CD4-positive, alpha-beta T cell (primary cell): ENCODE measurements around the gene BRD7. TPM values are rescaled to one million over a fixed set of nuclear protein-coding genes. Genes with fewer than 3 reads are reported as not detected.

Source experiments
- ATAC-seq: fragments of 200-7000 bp; cut with Tn5 transposase; one replicate; pipeline ENCODE4 v1.10.0; 2022; ENCODE audit warnings: mild to moderate bottlenecking; ENCODE audit not compliant: poor library complexity
- CTCF ChIA-PET: fragments of 350-600 bp; sonication (Branson Sonifier 250); formaldehyde crosslinking; loops from one replicate; lab custom pipeline; 2021; ENCODE audit warnings: antibody characterized with exemption, inconsistent platforms; lab: Charles Lee
- POLR2A ChIA-PET: fragments of 350-600 bp; sonication (Branson Sonifier 250); formaldehyde crosslinking; loops from one replicate; lab custom pipeline; 2021; ENCODE audit warnings: antibody characterized with exemption, inconsistent platforms; lab: Charles Lee
- DNase-seq, 14 experiments: peaks; one replicate each; pipeline ENCODE4 v3.0.0-alpha.2; 2013 to 2020; ENCODE audit warnings: mixed read lengths in 2 of 14
- H3K27ac ChIP-seq, 2 donors: one replicate each; pipeline versions ENCODE4 v1.5.1 to v1.7.0; 2013; ENCODE audit warnings: low read length in 2 of 2, low read depth in 1 of 2, mild to moderate bottlenecking in 1 of 2
- H3K27me3 ChIP-seq, 2 experiments: 1 replicate in 1 of 2; 2 replicates in 1 of 2; pipeline versions ENCODE4 v1.6.1 to v1.7.0; 2013; ENCODE audit warnings: low read length in 2 of 2, control low read depth in 1 of 2, mild to moderate bottlenecking in 1 of 2, moderate library complexity in 1 of 2; ENCODE audit not compliant: insufficient read depth in 2 of 2, control insufficient read depth in 1 of 2
- H3K36me3 ChIP-seq: one replicate; pipeline ENCODE4 v1.6.1; 2013; ENCODE audit warnings: low read length, control low read depth; ENCODE audit not compliant: insufficient read depth
- H3K4me1 ChIP-seq: one replicate; pipeline ENCODE4 v1.6.1; 2013; ENCODE audit warnings: low read length, control low read depth; ENCODE audit not compliant: insufficient read depth
- H3K4me3 ChIP-seq: one replicate; pipeline ENCODE4 v1.5.1; 2013; ENCODE audit warnings: mild to moderate bottlenecking, low read length, moderate library complexity
- H3K9me3 ChIP-seq, 2 experiments: 1 replicate in 1 of 2; 2 replicates in 1 of 2; pipeline versions ENCODE4 v1.6.1 to v1.7.0; 2013; ENCODE audit warnings: low read length in 2 of 2, mild to moderate bottlenecking in 2 of 2, control low read depth in 1 of 2, moderate library complexity in 1 of 2; ENCODE audit not compliant: control insufficient read depth in 1 of 2, insufficient read depth in 1 of 2
- H3K27ac Mint-ChIP-seq: one replicate; pipeline ENCODE4 v1.8.0; 2020; ENCODE audit warnings: mixed read lengths
- H3K27me3 Mint-ChIP-seq: one replicate; pipeline ENCODE4 v1.8.0; 2021; ENCODE audit warnings: mixed read lengths
- H3K36me3 Mint-ChIP-seq: one replicate; pipeline ENCODE4 v1.8.0; 2021; ENCODE audit warnings: low read depth, mixed read lengths
- H3K4me1 Mint-ChIP-seq: one replicate; pipeline ENCODE4 v1.8.0; 2021; ENCODE audit warnings: low read depth, mixed read lengths
- H3K4me3 Mint-ChIP-seq: one replicate; pipeline ENCODE4 v1.8.0; 2020; ENCODE audit warnings: mild to moderate bottlenecking, mixed read lengths
- H3K9me3 Mint-ChIP-seq: one replicate; pipeline ENCODE4 v1.8.0; 2020; ENCODE audit warnings: mixed read lengths
- intact Hi-C, 2 experiments: fragments of 100-400 bp; cut with DNase I in 1 of 2; cut with micrococcal nuclease in 1 of 2; formaldehyde crosslinking; loops; one replicate each; pipeline versions ENCODE4 v1.15.1 to v1.9.0; 2023 to 2025; cut with DNase I, micrococcal nuclease
- total RNA-seq, 174 experiments: library from RNA in 2 of 174; stranded (reverse) in 2 of 174; gene quantifications; one replicate each; pipeline ENCODE4 v1.2.3 and lab custom pipeline; 2021 to 2026
- TF ChIP-seq, protein P1 (sequence below): fragments of 200-600 bp; IDR thresholded peaks from one replicate; pipeline ENCODE4 v1.8.0; 2022; ENCODE audit warnings: antibody characterized with exemption, mild to moderate bottlenecking

Gene BRD7
- total RNA-seq, 2 experiments from 2014 or later: 95.4 to 103 TPM

GRCh38 chr16:50281391-50282009 is 87.3 kb downstream of the BRD7 start:
- H3K4me3 ChIP-seq: peak overlapping the region; percentile 47
- ATAC-seq (no peak), DNase-seq (no peak)
- peak overlapping the region; percentile 81 for H3K4me3 Mint-ChIP-seq
- H3K9me3 Mint-ChIP-seq: no peaks in the 10 kb centered on the region
- POLR2A ChIA-PET: interaction anchor here (1.1 to 6.4 kb wide), 4 partner anchors 8 to 465 kb away, joined by 3 to 77 read pairs (median 22); partner anchors contain the start of gene ADCY7
- CTCF ChIA-PET: interaction anchor here (0.8 to 1.7 kb wide), 5 partner anchors 16 to 525 kb away, joined by 3 to 4 read pairs (median 3); no protein-coding TSS in a partner anchor
- peaks cover 0 to 7% of the 10 kb centered on the region in 2 experiments for H3K9me3 ChIP-seq
- H3K27ac Mint-ChIP-seq: peak overlapping the region; percentile 100
- H3K36me3 ChIP-seq: peaks cover 21% of the 10 kb centered on the region
- TF ChIP-seq, protein P1, sequence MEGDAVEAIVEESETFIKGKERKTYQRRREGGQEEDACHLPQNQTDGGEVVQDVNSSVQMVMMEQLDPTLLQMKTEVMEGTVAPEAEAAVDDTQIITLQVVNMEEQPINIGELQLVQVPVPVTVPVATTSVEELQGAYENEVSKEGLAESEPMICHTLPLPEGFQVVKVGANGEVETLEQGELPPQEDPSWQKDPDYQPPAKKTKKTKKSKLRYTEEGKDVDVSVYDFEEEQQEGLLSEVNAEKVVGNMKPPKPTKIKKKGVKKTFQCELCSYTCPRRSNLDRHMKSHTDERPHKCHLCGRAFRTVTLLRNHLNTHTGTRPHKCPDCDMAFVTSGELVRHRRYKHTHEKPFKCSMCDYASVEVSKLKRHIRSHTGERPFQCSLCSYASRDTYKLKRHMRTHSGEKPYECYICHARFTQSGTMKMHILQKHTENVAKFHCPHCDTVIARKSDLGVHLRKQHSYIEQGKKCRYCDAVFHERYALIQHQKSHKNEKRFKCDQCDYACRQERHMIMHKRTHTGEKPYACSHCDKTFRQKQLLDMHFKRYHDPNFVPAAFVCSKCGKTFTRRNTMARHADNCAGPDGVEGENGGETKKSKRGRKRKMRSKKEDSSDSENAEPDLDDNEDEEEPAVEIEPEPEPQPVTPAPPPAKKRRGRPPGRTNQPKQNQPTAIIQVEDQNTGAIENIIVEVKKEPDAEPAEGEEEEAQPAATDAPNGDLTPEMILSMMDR: no peak
- H3K27me3 Mint-ChIP-seq: no peaks in the 10 kb centered on the region
- peaks cover 96% of the 10 kb centered on the region for H3K4me1 Mint-ChIP-seq
- intact Hi-C loops: loop anchor here in 1 of 2 experiments (2.0 kb wide), 1 partner anchor 15 kb away; the partner anchor contains the start of gene ADCY7
- H3K36me3 Mint-ChIP-seq: peaks cover 39% of the 10 kb centered on the region
- peak overlapping the region; percentile 40 to 65 for H3K27ac ChIP-seq
- no peaks in the 10 kb centered on the region for H3K27me3 ChIP-seq
- peaks cover 91% of the 10 kb centered on the region for H3K4me1 ChIP-seq

- H3K27me3 ChIP-seq: no peaks in the 10 kb centered on the region
- H3K36me3 ChIP-seq: peaks cover 23% of the 10 kb centered on the region
- H3K27ac ChIP-seq: peak overlapping the region in 1 of 2 donors; percentile 40
- CTCF ChIA-PET: no interaction called here
- TF ChIP-seq, protein P1: no peak
- ATAC-seq (no peak), DNase-seq (no peak)
- intact Hi-C loops: no loop called here
- Mint-ChIP-seq H3K4me1 (peaks cover 99% of the 10 kb centered on the region), H3K9me3 (no peaks in the 10 kb centered on the region), H3K27ac (peak overlapping the region; percentile 100), H3K27me3 (no peaks in the 10 kb centered on the region), H3K36me3 (peaks cover 33% of the 10 kb centered on the region), H3K4me3 (peak overlapping the region; percentile 81)
- peaks cover 95% of the 10 kb centered on the region for H3K4me1 ChIP-seq
- peaks cover 0 to 2% of the 10 kb centered on the region in 2 experiments for H3K9me3 ChIP-seq
- peak overlapping the region; percentile 47 for H3K4me3 ChIP-seq
- POLR2A ChIA-PET: interaction anchor here (1.0 to 6.4 kb wide), 3 partner anchors 8 to 46 kb away, joined by 4 to 77 read pairs (median 8); partner anchors contain the start of gene ADCY7
These were observed 87.9 kb downstream of the BRD7 start for GRCh38 chr16:50280932-50281331.

DNA sequence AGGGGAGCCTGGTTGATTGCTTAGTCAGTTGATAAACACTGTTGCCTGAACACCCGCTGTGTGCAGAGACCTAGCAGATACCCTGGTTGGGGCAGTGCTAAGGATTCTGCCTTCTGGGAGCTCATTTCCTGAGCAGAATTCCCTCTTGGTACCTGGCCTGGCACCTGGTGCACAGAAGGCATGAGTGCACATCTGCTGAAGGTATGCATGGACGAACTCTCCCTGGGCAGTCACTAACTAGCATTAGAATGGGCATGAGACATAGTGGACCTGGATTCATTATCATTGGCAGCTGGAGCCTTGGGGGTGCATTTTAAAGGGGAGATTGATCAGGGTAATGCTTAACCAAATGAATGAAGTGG is 89.3 kb downstream of the BRD7 start:
- Histone ChIP-seq H3K36me3 (peaks cover 23% of the 10 kb centered on the region), H3K4me3 (peak overlapping the region; percentile 6), H3K9me3 (no peaks in the 10 kb centered on the region), H3K4me1 (peaks cover 95% of the 10 kb centered on the region), H3K27ac (peak overlapping the region; percentile 36), H3K27me3 (no peaks in the 10 kb centered on the region)
- Mint-ChIP-seq H3K9me3 (no peaks in the 10 kb centered on the region), H3K4me1 (peaks cover 98% of the 10 kb centered on the region), H3K27ac (peak overlapping the region; percentile 100), H3K4me3 (peak overlapping the region; percentile 21), H3K27me3 (no peaks in the 10 kb centered on the region), H3K36me3 (peaks cover 24% of the 10 kb centered on the region)
- intact Hi-C loops: loop anchor here in 1 of 2 experiments (10.0 kb wide), 1 partner anchor 125 kb away; the partner anchor contains the start of gene TENT4B
- ATAC-seq (no peak), DNase-seq (no peak)
- TF ChIP-seq, protein P1: no peak
- ChIA-PET POLR2A (interaction anchor here (6.4 kb wide), 1 partner anchor 12 kb away, joined by 77 read pairs; the partner anchor contains the start of gene ADCY7), CTCF (interaction anchor here (1.1 to 1.7 kb wide), 3 partner anchors 9 to 254 kb away, joined by 3 read pairs; partner anchors contain the start of gene CNEP1R1)
